WERI-Rb-1 (cell line): ENCODE results near the gene MUC5AC.

Experiments
- DNase-seq: peaks from one replicate; pipeline ENCODE4 v3.0.0-alpha.2; 2020
- H3K27ac ChIP-seq: fragments of 250-450 bp; sonication (Bioruptor Pico); 2 replicates; pipeline ENCODE4 v1.5.1; 2020; ENCODE audit warnings: mild to moderate bottlenecking, moderate library complexity
- H3K27me3 ChIP-seq: fragments of 250-450 bp; sonication (Bioruptor Pico); 2 replicates; pipeline ENCODE4 v1.5.1; 2021; ENCODE audit warnings: mild to moderate bottlenecking, low read depth, moderate library complexity; ENCODE audit not compliant: insufficient read depth, severe bottlenecking
- H3K36me3 ChIP-seq: fragments of 250-450 bp; sonication (Bioruptor Pico); 2 replicates; pipeline ENCODE4 v1.5.1; 2020; ENCODE audit warnings: mild to moderate bottlenecking, moderate library complexity
- H3K4me3 ChIP-seq: 2 replicates; pipeline ENCODE4 v1.5.1; 2011; ENCODE audit warnings: low read depth, mild to moderate bottlenecking, control low read depth, low read length
- H3K9me3 ChIP-seq: fragments of 250-450 bp; sonication (Bioruptor Pico); 2 replicates; pipeline ENCODE4 v1.5.1; 2021; ENCODE audit warnings: mild to moderate bottlenecking, moderate library complexity; ENCODE audit not compliant: severe bottlenecking
- TF ChIP-seq, protein P1 (sequence below): IDR thresholded peaks from 2 replicates; pipeline ENCODE4 v1.5.1; 2011; ENCODE audit warnings: low read depth, mild to moderate bottlenecking, control low read depth, inconsistent platforms, low read length

The MUC5AC gene

DNA sequence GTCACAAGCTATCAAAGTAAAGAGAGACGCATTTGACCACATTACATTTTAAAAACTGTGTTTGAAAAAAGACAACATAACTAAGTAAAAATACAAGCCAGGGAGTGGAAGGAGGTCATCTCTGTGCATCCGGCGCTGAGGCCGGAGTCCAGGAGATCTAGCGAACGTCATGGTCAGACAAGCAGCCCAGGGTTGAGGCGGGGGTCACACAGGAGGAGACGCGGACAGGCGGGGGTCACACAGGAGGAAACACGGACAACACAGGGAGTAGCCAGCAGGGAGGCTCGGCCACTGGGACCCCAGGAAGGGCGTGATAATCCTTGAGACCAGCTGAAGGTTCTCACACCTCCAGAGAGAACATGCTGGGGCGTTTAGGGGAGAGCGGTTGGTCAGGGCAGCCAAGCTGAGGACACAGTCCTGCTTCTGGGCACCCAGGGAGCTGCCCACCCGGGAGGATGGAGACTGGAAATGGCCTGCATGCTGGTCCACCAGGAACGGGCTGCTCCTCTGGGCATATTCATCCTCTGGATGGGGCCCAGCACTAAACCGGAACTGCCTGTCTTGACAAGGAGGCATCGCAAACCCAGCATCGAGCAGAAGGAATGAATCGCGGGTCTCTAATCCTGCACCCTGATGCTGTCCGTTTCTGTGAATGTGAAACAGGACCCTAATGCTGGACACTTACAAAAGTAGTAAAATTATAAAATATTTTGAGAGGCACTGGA is 40.9 kb upstream of the MUC5AC start:
- Histone ChIP-seq H3K4me3 (no peak overlapping the region), H3K36me3 (no peaks in the 10 kb centered on the region), H3K27me3 (no peaks in the 10 kb centered on the region), H3K9me3 (no peaks in the 10 kb centered on the region), H3K27ac (no peak overlapping the region)
- TF ChIP-seq, protein P1, sequence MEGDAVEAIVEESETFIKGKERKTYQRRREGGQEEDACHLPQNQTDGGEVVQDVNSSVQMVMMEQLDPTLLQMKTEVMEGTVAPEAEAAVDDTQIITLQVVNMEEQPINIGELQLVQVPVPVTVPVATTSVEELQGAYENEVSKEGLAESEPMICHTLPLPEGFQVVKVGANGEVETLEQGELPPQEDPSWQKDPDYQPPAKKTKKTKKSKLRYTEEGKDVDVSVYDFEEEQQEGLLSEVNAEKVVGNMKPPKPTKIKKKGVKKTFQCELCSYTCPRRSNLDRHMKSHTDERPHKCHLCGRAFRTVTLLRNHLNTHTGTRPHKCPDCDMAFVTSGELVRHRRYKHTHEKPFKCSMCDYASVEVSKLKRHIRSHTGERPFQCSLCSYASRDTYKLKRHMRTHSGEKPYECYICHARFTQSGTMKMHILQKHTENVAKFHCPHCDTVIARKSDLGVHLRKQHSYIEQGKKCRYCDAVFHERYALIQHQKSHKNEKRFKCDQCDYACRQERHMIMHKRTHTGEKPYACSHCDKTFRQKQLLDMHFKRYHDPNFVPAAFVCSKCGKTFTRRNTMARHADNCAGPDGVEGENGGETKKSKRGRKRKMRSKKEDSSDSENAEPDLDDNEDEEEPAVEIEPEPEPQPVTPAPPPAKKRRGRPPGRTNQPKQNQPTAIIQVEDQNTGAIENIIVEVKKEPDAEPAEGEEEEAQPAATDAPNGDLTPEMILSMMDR: no peak
- no peak for DNase-seq

GRCh38 chr11:1117992-1118391 is 39.8 kb upstream of the MUC5AC start:
- Histone ChIP-seq H3K4me3 (no peak overlapping the region), H3K27ac (no peak overlapping the region), H3K27me3 (no peaks in the 10 kb centered on the region), H3K9me3 (no peaks in the 10 kb centered on the region), H3K36me3 (no peaks in the 10 kb centered on the region)
- DNase-seq: no peak
- TF ChIP-seq, protein P1: no peak

DNA sequence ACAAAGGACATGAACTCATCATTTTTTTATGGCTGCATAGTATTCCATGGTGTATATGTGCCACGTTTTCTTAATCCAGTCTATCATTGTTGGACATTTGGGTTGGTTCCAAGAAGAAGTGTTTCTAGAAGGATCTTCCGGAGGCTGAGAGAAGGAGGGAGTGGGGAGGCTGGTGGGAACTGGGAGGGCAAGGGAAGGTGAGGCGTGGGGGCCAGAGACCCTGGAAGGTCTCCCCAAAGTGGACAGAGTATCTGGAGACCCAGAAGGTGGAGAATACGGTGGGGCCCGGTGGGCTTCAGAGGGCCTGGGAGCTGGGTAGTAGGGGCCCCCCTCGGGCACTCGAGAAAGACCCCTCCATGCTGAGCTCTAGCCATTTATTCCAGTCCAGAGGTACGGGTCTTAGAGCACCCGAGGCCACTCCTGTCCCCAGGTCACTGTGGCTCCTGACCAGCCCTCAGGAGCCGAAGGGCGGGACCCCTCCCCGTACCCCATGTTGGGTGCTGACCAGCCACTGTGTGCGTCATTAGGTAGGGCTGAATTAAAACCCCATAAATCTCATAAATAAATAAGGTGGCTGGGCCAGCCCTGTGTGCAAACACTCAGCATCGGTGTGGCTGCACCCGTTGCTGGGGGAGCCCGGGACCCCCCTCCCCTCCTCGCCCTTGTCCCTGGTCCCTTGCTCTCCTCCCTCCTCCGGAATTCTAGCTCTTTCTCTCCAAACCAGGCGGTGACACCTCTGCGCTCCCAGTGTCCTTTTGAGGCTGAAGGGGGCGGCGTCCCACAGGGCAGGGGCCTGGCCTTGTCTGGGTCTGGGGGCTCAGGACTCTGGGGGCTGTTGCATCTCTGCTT is 38.8 kb upstream of the MUC5AC start:
- no peak overlapping the region for H3K4me3 ChIP-seq
- H3K27me3 ChIP-seq: no peaks in the 10 kb centered on the region
- no peaks in the 10 kb centered on the region for H3K9me3 ChIP-seq
- H3K36me3 ChIP-seq: no peaks in the 10 kb centered on the region
- DNase-seq: no peak
- TF ChIP-seq, protein P1: no peak
- H3K27ac ChIP-seq: no peak overlapping the region

GRCh38 chr11:1119604-1120146 is 38.1 kb upstream of the MUC5AC start:
- Histone ChIP-seq H3K9me3 (no peaks in the 10 kb centered on the region), H3K27me3 (no peaks in the 10 kb centered on the region), H3K36me3 (no peaks in the 10 kb centered on the region), H3K27ac (no peak overlapping the region), H3K4me3 (no peak overlapping the region)
- TF ChIP-seq, protein P1: no peak
- DNase-seq: no peak

DNA sequence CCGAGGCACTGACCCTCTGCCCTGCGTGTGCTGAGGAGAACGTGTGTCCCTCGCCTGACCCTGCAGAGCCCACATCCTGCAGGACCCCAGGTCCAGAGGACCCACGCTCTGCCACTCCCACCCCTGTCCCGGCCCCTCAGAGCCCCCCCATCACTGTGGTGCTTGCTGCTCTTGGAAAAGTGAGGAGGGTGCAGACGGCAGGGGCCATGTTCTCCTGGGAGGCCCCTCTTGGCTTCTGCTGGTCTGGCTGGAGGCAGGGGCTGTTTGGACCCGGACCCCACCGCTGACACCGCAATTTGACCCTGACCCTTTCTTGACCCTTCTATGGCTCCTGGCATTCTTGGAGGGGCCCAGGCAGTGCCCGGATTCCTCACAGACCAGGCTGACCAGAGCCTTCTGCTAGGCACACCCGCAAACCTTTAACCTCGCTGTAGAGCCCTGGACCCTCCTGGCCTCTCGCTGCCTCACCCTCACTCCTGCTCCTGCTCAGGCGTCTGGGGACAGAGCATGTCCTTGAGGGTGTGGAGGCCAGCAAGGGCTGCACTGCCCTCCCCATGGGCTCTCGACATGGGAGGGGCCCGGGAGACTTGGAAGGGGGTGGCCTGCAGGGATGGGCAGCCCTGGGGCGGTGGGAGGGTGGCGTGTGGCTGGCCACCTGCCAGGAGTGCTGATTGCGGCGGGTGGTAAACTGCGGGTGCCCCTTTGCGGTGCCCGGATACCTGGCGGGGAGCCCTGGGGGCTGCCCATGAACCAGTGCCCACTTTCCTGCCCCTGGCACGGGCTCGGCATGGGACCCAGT is 37.0 kb upstream of the MUC5AC start:
- H3K27ac ChIP-seq: no peak overlapping the region
- TF ChIP-seq, protein P1: no peak
- DNase-seq: no peak
- H3K9me3 ChIP-seq: no peaks in the 10 kb centered on the region
- no peaks in the 10 kb centered on the region for H3K36me3 ChIP-seq
- H3K27me3 ChIP-seq: no peaks in the 10 kb centered on the region
- H3K4me3 ChIP-seq: no peak overlapping the region
